B cell (primary cell): ENCODE data around the gene GPR183. TPM values are rescaled to one million over a fixed set of nuclear protein-coding genes. Genes with fewer than 3 reads are reported as not detected.

Experiments used
- ATAC-seq: fragments of 200-7000 bp; cut with Tn5 transposase; one replicate; pipeline ENCODE4 v1.10.0; 2021; ENCODE audit warnings: low read depth, mild to moderate bottlenecking, moderate number of reproducible peaks, moderate library complexity
- CTCF ChIA-PET: fragments of 350-600 bp; sonication (Branson Sonifier 250); formaldehyde crosslinking; loops from one replicate; lab custom pipeline; 2021; ENCODE audit warnings: antibody characterized with exemption, inconsistent platforms; lab: Charles Lee
- POLR2A ChIA-PET: fragments of 350-600 bp; sonication (Branson Sonifier 250); formaldehyde crosslinking; loops from one replicate; lab custom pipeline; 2021; ENCODE audit warnings: antibody characterized with exemption; lab: Charles Lee
- DNase-seq: peaks from one replicate; pipeline ENCODE4 v3.0.0; 2013
- H2AFZ ChIP-seq: 2 replicates; pipeline ENCODE4 v1.6.1; 2012; ENCODE audit warnings: mild to moderate bottlenecking, low read depth, low read length; ENCODE audit not compliant: insufficient read depth, poor library complexity, severe bottlenecking
- H3K27ac ChIP-seq, 2 donors: 1 replicate in 1 of 2; 2 replicates in 1 of 2; pipeline ENCODE4 v1.5.1; 2012 to 2013; ENCODE audit warnings: low read length in 2 of 2, mild to moderate bottlenecking in 2 of 2, moderate library complexity in 1 of 2
- H3K27me3 ChIP-seq, 4 experiments: fragments of 200-600 bp in 1 of 4; sonication (generic) in 1 of 4; replicated peaks in 1 of 4; 1 replicate in 2 of 4; 2 replicates in 2 of 4; pipeline versions ENCODE4 v1.6.1 to v1.7.0; 2013 to 2016; ENCODE audit warnings: low read length in 3 of 4, mild to moderate bottlenecking in 2 of 4, mixed read lengths in 1 of 4, moderate library complexity in 1 of 4; ENCODE audit not compliant: insufficient read depth in 4 of 4, control insufficient read depth in 3 of 4; ENCODE audit errors: control extremely low read depth in 1 of 4
- H3K36me3 ChIP-seq, 2 experiments: replicated peaks in 1 of 2; 1 replicate in 1 of 2; 2 replicates in 1 of 2; pipeline versions ENCODE4 v1.6.1 to v1.7.1; 2013; ENCODE audit warnings: low read length in 1 of 2; ENCODE audit not compliant: insufficient read depth in 2 of 2, control insufficient read depth in 1 of 2; ENCODE audit errors: control extremely low read depth in 1 of 2, extremely low read depth in 1 of 2
- H3K4me1 ChIP-seq, 2 donors: fragments of 200-600 bp in 1 of 2; sonication (generic) in 1 of 2; 1 replicate in 1 of 2; 2 replicates in 1 of 2; pipeline versions ENCODE4 v1.5.1 to v1.6.1; 2013 to 2017; ENCODE audit warnings: low read length in 2 of 2; ENCODE audit not compliant: control insufficient read depth in 2 of 2, insufficient read depth in 2 of 2
- H3K4me2 ChIP-seq: replicated peaks from 2 replicates; pipeline ENCODE3; 2012; ENCODE audit warnings: mild to moderate bottlenecking, low read depth, low read length; ENCODE audit not compliant: poor library complexity, severe bottlenecking
- H3K4me3 ChIP-seq, 5 experiments: fragments of 200-600 bp in 1 of 5; sonication (generic) in 1 of 5; 1 replicate in 3 of 5; 2 replicates in 2 of 5; pipeline versions ENCODE4 v1.5.1 to v1.7.0; 2011 to 2016; ENCODE audit warnings: low read length in 4 of 5, mild to moderate bottlenecking in 4 of 5, low read depth in 2 of 5, control low read depth in 1 of 5, moderate library complexity in 1 of 5; ENCODE audit not compliant: insufficient read depth in 1 of 5; ENCODE audit errors: control extremely low read depth in 1 of 5, extremely low read depth in 1 of 5
- H3K79me2 ChIP-seq: fragments of 200-600 bp; sonication (generic); one replicate; pipeline ENCODE4 v1.6.0; 2016; ENCODE audit warnings: low read length; ENCODE audit not compliant: control insufficient read depth, insufficient read depth
- H3K9ac ChIP-seq: fragments of 200-600 bp; sonication (generic); 2 replicates; pipeline ENCODE4 v1.6.1; 2017; ENCODE audit warnings: mild to moderate bottlenecking, low read length, moderate library complexity
- H3K9me3 ChIP-seq, 3 donors: one replicate each; pipeline versions ENCODE4 v1.6.1 to v1.7.1; 2013; ENCODE audit warnings: low read length in 2 of 3; ENCODE audit not compliant: control insufficient read depth in 2 of 3, insufficient read depth in 1 of 3; ENCODE audit errors: control extremely low read depth in 1 of 3
- H4K20me1 ChIP-seq: 2 replicates; pipeline ENCODE4 v1.6.0; 2012; ENCODE audit warnings: mild to moderate bottlenecking, low read length; ENCODE audit not compliant: insufficient read depth, control insufficient read depth, poor library complexity, severe bottlenecking
- H3K27ac Mint-ChIP-seq: one replicate; pipeline ENCODE4 v1.8.0; 2021; ENCODE audit warnings: mixed read lengths
- H3K27me3 Mint-ChIP-seq: one replicate; pipeline ENCODE4 v1.8.0; 2021; ENCODE audit warnings: mixed read lengths
- H3K4me1 Mint-ChIP-seq: one replicate; pipeline ENCODE4 v1.8.0; 2021; ENCODE audit warnings: mixed read lengths
- H3K4me3 Mint-ChIP-seq: one replicate; pipeline ENCODE4 v1.8.0; 2021; ENCODE audit warnings: mixed read lengths
- H3K9me3 Mint-ChIP-seq: one replicate; pipeline ENCODE4 v1.8.0; 2022; ENCODE audit warnings: mixed read lengths; ENCODE audit not compliant: insufficient read depth
- EZH2 ChIP-seq: IDR thresholded peaks from 2 replicates; pipeline ENCODE4 v1.6.1; 2012; ENCODE audit warnings: borderline replicate concordance, low read depth, mild to moderate bottlenecking, moderate library complexity, low read length; ENCODE audit not compliant: insufficient read depth, poor library complexity, severe bottlenecking
- WGBS: methylation state at CpG from one replicate; pipeline ENCODE4 v1.1.5; 2013; ENCODE audit warnings: missing lambda C conversion rate; ENCODE audit not compliant: insufficient coverage; 5-methylcytosine and 5-hydroxymethylcytosine counted together
- intact Hi-C: fragments of 100-400 bp; cut with micrococcal nuclease; formaldehyde crosslinking; loops from one replicate; pipeline ENCODE4 v1.10.0; 2022
- polyA plus RNA-seq: library from polyadenylated mRNA; depleted of rRNA; stranded (reverse); fragments of >200 nt; gene quantifications from 2 replicates; pipeline ENCODE4 v1.2.3, GENCODE V29; 2012
- total RNA-seq, 2 donors: library from RNA; stranded (reverse); fragments of 120-200 nt in 1 of 2; gene quantifications; 1 replicate in 1 of 2; 2 replicates in 1 of 2; pipeline versions ENCODE4 v1.2.3 to v1.2.4, GENCODE V29; 2013 to 2022
- TF ChIP-seq, protein P1 (sequence below): fragments of 200-600 bp; IDR thresholded peaks from one replicate; pipeline ENCODE4 v1.8.0; 2022; ENCODE audit warnings: antibody characterized with exemption, mild to moderate bottlenecking

The GPR183 gene
- total and polyA plus RNA-seq, 2 donors (not counting 1 experiment from before 2014, with no cell fraction given): 150 to 256 TPM

DNA sequence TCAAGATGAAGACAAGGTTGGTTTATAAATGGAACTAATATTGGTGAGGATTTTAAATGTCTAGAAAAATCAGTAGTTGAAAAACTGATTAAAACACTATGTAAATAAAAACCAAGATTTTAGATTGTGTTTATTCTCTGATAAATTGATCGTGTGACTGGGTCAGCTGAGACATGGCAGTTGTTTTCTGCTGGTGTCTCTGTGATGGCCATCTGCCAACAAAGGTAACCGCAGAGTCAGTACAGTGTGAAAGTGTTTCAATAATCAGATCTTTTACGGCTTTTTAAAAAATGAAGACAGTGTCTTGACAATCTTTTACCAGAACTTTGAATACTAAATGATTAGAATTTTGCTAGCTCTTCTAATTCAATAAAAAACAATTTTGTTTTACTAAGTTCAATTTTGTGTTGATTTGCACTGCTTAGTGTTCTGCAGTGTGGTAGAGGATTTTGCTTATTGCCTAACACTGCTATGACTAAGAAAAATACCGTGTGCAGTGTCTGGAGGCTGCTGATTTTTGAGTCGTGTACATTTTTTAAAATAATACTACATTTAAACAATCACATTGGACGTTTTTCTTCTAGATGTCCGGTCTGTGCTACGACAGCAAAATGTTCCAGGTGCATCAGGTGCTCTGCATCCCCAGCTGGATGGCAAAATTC is 32.7 kb upstream of the GPR183 start:
- peaks cover 6 to 48% of the 10 kb centered on the region in 2 experiments for H3K36me3 ChIP-seq
- 93% methylated on average over 5 of the region's 8 CpGs for WGBS
- H3K4me1 ChIP-seq: peaks cover 15 to 17% of the 10 kb centered on the region in 2 donors
- Mint-ChIP-seq H3K4me1 (peaks cover 45% of the 10 kb centered on the region), H3K27ac (no peak overlapping the region), H3K4me3 (no peak overlapping the region), H3K9me3 (no peaks in the 10 kb centered on the region), H3K27me3 (no peaks in the 10 kb centered on the region)
- ChIA-PET POLR2A (no interaction called here), CTCF (interaction anchor here (1.0 kb wide), 1 partner anchor 97 kb away, joined by 3 read pairs; no protein-coding TSS in a partner anchor)
- H3K9me3 ChIP-seq: no peaks in the 10 kb centered on the region
- H2AFZ ChIP-seq: no peak overlapping the region
- H3K9ac ChIP-seq: no peak overlapping the region
- H3K27ac ChIP-seq: no peak overlapping the region
- DNase-seq (no peak), ATAC-seq (no peak)
- H4K20me1 ChIP-seq: no peaks in the 10 kb centered on the region
- intact Hi-C loops: no loop called here
- H3K4me2 ChIP-seq: no peak overlapping the region
- TF ChIP-seq EZH2: no peak
- TF ChIP-seq, protein P1, sequence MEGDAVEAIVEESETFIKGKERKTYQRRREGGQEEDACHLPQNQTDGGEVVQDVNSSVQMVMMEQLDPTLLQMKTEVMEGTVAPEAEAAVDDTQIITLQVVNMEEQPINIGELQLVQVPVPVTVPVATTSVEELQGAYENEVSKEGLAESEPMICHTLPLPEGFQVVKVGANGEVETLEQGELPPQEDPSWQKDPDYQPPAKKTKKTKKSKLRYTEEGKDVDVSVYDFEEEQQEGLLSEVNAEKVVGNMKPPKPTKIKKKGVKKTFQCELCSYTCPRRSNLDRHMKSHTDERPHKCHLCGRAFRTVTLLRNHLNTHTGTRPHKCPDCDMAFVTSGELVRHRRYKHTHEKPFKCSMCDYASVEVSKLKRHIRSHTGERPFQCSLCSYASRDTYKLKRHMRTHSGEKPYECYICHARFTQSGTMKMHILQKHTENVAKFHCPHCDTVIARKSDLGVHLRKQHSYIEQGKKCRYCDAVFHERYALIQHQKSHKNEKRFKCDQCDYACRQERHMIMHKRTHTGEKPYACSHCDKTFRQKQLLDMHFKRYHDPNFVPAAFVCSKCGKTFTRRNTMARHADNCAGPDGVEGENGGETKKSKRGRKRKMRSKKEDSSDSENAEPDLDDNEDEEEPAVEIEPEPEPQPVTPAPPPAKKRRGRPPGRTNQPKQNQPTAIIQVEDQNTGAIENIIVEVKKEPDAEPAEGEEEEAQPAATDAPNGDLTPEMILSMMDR: no peak
- no peak overlapping the region for H3K4me3 ChIP-seq
- no peaks in the 10 kb centered on the region for H3K27me3 ChIP-seq
- peaks cover 28% of the 10 kb centered on the region for H3K79me2 ChIP-seq

DNA sequence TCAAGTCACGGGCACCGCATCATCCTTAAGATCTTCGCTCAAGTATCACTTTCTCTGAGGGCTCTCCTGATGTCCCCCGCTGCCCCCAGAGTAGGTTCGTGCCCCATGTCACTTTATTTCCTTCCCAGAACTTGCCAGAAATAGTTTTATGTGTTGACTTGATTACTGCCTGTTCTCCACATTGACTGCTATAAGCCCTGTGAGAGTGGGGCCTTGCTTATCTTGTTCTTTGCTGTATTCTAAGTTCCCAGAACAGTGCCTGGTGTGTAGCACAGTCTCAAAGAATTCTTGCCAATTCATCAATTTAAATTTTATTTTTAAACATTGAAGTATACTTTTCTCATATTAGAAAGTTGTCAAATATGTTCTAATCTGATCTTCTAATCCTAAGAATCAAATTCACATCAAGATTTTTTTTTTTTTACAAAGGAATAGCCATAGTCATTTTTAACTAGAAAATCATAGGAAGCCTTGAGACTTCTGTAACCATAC is 32.1 kb upstream of the GPR183 start:
- Histone ChIP-seq H3K4me1 (peaks cover 15 to 21% of the 10 kb centered on the region in 2 donors), H3K27me3 (no peaks in the 10 kb centered on the region), H2AFZ (no peak overlapping the region), H3K36me3 (peaks cover 6 to 45% of the 10 kb centered on the region in 2 experiments), H4K20me1 (no peaks in the 10 kb centered on the region), H3K9ac (no peak overlapping the region), H3K4me2 (no peak overlapping the region), H3K27ac (no peak overlapping the region), H3K9me3 (no peaks in the 10 kb centered on the region), H3K4me3 (no peak overlapping the region), H3K79me2 (peaks cover 28% of the 10 kb centered on the region)
- no peak for ATAC-seq
- H3K4me3 Mint-ChIP-seq: no peak overlapping the region
- ChIA-PET CTCF (no interaction called here), POLR2A (no interaction called here)
- no peaks in the 10 kb centered on the region for H3K9me3 Mint-ChIP-seq
- H3K27me3 Mint-ChIP-seq: no peaks in the 10 kb centered on the region
- H3K27ac Mint-ChIP-seq: no peak overlapping the region
- TF ChIP-seq EZH2: no peak
- TF ChIP-seq, protein P1: no peak
- intact Hi-C loops: no loop called here
- 100% methylated on average over 3 of the region's 5 CpGs for WGBS
- DNase-seq: no peak
- H3K4me1 Mint-ChIP-seq: peaks cover 49% of the 10 kb centered on the region
